ENCODE results near the gene UNC13A.

GRCh38 chr19:17686592-17687024 is 1.5 kb downstream of the UNC13A start:
- TF ChIP-seq ZNF335 (CRISPR knock-in tag; IDR thresholded peaks at IDR 0.05) (no peak), POLR2A (IDR thresholded peaks at IDR 0.05; ENCODE audit: insufficient read depth in 1 of 2, low read depth in 2 of 2, low read length in 2 of 2) (no peak), ADNP (CRISPR knock-in tag; IDR thresholded peaks at IDR 0.05) (no peak), REST (IDR thresholded peaks at IDR 0.05; ENCODE audit: borderline replicate concordance in 1 of 2, low read depth in 1 of 2, low read length in 2 of 2) (no peak), HMG20A (CRISPR knock-in tag; IDR thresholded peaks at IDR 0.05; ENCODE audit: borderline replicate concordance) (no peak)

Measured in HepG2 (cell line).